Measurements from ENCODE around the gene BSPRY.

The BSPRY gene

DNA sequence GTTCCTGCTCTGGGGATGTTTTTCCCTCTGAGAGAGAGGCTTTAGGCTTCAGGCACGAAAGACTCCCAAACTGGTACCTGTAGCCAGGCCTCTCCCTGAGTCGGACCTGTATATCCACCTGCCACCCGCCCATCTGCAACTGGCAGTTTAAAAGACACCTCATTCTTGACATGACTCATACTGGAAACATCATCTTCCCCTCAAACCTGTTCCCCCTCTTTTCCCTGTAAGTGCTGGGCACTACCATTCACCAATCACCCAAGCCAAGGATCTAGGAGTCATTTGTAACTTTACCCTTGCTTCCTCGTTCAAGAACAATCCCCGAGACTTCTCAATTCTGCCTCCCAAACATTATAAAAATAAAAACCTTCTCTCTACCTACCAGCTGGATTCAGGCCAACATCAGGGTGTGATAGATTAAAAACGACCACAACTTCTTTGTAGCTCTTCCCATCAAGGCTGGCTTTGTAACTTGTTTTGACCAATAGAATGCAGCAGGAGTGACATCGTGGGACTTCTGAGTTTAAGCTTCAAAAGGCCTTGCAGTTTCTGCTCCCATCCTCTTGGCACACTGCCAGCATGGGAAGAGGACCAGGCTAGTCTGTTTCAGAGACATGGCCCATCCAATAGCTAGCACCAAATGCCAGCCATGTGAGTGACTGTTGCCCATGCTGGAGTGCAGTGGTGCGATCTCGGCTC, 7.5 kb upstream of the BSPRY start:
- DNase-seq = peak in 1 of 4 experiments; percentile 8

DNA sequence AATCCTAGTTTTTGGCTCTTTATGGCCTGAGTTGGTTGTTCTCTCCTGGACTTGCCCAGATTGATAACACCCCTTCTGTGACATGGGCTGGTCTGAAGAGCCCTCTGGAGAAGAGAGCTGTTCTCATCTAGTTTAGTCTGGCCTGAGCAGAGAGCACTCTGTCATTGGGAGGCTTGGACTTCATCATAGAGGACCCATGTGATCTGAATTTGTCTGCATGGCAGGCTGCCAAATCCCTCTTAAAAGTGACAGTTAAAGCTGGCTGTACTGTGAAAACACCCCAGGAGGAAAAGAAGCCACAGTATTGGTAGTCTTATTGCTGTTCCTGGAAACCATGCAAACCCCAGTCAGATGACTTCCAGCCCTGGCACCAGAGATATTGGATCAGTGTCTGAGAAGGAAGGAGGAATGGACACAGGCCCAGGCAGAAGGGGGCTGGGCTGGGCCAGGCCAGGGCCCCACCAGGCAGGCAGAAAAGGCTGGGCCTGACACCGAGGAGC, 5.6 kb upstream of the BSPRY start:
- peak; percentile 57 to 84 (median 68) for DNase-seq

- DNase-seq = no peak
Observed at GRCh38 chr9:113345190-113345589, 4.2 kb upstream of the BSPRY start.

DNA sequence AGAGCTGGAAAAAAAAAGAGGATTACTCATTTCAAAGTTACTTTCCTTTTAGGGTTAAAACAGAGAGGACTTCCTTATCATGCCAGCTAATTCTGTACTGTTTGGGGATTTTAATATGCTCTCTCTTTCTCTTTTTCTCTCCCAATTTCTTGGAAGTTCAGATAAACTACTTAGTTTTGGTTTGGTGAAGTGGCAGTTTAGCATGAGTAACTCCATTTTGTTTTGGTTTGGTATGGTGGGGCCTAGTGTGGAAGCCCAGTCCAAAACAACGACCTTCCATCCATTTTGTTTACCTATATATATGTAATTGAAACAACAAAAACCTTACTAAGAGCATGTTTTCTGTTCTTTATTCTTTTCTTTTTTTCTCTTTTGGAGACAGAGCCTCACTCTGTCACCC, 3.7 kb upstream of the BSPRY start:
- DNase-seq = no peak

GRCh38 chr9:113348437-113348836, 904 bp upstream of the BSPRY start:
- DNase-seq = no peak

DNA sequence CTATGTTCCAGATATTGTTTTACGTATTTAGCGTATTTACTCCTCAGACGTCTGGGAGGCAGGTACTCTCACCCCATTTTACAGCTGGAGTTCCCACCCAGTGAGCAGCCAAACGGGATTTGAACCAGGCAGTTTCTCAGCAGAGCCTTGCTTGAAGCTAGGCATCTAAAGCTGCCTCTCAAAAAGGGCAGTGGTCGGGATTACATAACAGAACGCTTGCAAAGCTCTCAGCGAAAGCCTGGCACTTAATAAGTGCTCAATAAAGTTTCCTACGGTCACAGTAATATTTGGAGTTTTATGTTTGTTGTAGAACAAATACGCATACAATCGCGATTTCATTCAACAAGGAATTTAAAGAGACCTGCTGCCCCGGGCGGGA, 286 bp upstream of the BSPRY start:
- DNase-seq = no peak

- peak in 2 of 4 experiments; percentile 20 to 28 for DNase-seq
Observed at GRCh38 chr9:113350107-113350661, 843 bp downstream of the BSPRY start.

- peak; percentile 61 to 73 (median 68) for DNase-seq
Observed at GRCh38 chr9:113350937-113351336, 1.6 kb downstream of the BSPRY start.

DNA sequence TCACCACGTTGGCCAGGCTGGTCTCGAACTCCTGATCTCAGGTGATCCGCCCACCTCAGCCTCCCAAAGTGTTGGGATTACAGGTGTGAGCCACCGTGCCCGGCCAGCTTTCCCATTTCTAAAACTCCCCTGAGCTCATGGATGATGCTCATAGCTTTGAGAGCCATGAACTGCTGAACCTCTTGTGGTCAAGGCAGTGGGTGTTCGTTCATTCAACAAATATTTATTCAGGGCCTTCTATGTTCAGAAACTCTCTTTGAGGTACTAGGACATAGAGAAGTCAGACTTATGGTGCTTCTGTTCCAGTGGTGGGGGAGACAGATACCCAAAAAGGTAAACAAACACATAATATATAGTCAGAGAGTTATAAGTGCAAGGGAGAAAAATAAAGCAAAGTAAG, 2.7 kb downstream of the BSPRY start:
- no peak for DNase-seq

GRCh38 chr9:113352411-113352810, 3.1 kb downstream of the BSPRY start:
- DNase-seq = no peak

DNA sequence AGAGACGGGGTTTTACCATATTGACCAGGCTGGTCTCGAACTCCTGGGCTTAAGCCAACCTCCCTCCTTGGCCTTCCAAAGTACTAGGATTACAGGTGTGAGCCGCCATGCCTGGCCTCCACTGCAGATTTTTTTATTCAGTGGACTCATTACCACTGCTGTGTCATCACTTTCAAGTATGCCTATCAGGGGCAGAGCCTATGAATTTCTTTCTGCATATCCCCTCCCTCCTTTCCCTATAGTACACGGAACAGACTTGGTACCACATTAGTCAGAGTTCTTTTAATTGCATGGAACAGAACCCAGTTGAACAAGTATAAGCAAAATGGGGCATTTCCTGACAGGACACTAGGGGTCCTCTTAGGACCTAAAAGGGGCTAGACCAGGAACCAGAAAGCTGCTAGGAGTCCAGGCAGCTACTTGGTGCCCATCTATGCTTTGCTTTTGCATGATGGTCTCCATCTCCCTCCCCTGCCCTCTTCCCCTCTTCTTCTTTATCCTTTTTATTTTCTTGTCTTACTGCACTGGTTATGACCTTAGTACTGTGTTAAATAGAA, 5.8 kb downstream of the BSPRY start:
- peak in 1 of 4 experiments; percentile 13 for DNase-seq

GRCh38 chr9:113356686-113357292, 7.4 kb downstream of the BSPRY start:
- no peak for DNase-seq

GRCh38 chr9:113359385-113359784, 10.0 kb downstream of the BSPRY start:
- no peak for DNase-seq

- DNase-seq = no peak
Observed at GRCh38 chr9:113360242-113360842, 11.0 kb downstream of the BSPRY start.

DNA sequence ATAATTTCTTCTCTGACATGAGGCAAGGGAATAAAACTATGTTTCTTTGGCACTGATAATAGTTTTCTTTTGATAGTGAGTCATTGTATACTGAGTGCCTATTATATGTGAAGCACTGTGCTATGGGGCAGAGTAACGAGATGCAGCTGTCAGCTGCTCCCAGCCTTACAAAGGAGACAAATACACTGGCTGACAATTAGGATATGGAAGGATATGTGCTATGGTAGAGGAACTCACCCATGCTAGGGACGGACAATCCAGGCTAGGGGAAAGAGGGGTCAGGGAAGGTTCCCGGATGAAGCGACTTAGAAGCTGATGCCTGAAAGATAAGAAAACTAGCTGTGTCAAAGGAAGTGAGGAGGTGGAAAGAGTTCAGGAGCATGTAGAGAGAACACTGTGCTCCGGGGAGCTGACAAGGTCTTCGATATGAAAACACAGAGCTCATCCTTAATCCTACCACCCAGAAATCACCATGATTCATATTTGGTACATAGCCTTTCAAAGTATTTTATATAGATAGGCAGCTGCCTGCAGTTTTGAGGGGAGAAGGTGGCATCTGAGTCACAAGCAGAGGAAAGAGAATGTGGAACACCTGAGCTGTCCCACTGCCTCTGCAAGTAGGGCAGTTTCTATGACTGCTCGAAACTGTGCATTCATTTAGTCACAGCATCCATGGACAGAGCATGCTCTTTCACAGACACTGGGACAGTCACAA, 12.1 kb downstream of the BSPRY start:
- no peak for DNase-seq

- no peak for DNase-seq
Observed at GRCh38 chr9:113363336-113363735, 14.0 kb downstream of the BSPRY start.

- no peak for DNase-seq
Observed at GRCh38 chr9:113364951-113365350, 15.6 kb downstream of the BSPRY start.

DNA sequence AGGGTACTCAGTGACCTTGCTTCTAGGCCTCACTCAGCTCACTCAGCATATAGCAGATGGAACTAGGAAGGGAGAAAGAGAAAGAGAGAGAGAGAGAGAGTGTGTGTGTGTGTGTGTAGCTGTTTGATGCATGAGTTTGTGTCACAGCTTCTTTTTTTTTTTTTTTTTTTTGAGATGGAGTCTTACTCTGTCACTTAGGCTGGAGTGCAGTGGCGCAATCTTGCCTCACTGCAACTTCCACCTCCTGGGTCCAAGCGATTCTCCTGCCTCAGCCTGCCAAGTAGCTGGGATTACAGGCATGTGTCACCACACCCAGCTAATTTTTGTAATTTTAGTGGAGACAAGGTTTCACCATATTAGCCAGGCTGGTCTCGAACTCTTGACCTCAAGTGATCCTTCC, 16.3 kb downstream of the BSPRY start:
- DNase-seq = peak; percentile 13 to 61 (median 50)

DNA sequence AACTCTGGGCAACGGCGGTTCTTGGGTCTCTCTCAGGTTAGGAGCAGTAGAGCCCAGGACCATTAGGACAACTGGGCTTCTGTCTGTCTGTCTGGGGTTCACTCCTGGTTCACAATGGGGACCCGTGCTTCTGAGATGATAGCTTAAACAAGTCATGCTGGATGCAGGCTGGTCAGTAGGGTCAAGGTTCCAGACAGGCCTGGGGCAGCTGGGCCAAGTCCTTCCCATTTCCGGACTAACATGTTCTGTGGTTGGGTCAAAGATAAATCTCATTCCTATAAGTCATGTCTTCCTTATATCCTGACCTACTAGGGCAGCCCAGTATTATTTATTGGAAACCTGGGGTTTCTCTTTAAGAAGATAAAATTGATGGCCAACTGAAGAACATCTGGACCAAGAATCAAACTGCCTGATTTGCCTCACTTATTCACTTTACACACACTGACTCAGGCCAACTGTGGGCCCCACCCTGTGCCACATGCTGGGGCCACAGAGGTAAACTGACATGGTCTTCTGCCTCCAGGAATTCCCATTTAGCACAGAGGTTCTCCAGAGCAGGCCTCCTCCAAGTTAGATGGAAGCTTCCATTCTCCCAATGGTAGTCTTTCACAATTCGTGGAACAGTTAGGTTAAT, 19.1 kb downstream of the BSPRY start:
- DNase-seq = no peak

DNA sequence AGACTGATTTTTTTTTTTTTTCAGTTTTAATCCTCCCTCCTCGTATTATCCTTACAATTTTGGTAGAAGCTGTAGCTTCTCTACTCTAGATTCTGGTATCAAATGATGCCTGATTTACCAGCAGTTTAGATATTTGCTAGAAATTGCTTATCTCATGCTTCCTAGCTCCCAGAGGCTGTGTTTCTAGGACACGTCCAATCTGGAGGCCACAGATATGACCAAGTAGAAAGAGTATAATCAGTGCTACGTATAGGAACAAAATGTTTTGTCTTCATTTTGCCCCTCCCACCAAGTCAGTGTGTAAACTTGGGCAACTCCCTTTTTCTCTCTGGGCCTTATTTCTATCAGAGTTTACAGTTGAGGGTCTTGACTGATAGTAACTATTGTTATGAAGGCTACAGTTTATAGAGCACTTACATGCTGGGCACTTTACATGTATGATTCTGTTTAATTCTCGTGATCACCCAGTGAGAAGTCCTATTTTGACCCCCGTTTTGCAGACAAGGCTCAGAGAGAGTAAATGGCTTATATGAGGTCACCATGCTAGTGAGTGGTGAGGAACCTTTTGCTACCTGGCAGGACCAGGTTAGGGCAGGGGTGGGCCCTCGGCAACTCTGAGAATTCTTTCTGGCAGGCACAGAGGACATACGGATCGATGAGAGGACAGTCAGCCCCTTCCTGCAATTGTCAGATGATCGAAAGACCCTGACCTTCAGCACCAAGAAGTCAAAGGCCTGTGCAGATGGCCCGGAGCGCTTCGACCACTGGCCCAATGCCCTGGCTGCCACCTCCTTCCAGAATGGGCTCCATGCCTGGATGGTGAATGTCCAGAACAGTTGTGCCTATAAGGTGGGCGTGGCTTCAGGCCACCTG, 19.9 kb downstream of the BSPRY start:
- no peak for DNase-seq

- no peak for DNase-seq
Observed at GRCh38 chr9:113369855-113370140, 20.5 kb downstream of the BSPRY start.
